Activated T-helper 1 cell treated with anti-CD3 and anti-CD28 coated beads, Interleukin-12 subunit alpha, Interleukin-12 subunit beta, Interleukin-2, Interleukin-4 antibody, amounts not matched to agents 30 ng/mL and 10 ng/mL and 1 ng/mL, durations not matched to agents 14 hours and 24 hours and 36 hours (primary cell): ENCODE measurements around the gene CHRNB1. TPM values are rescaled to one million over a fixed set of nuclear protein-coding genes. Genes with fewer than 3 reads are reported as not detected.

Experiments used
- DNase-seq: peaks from one replicate; pipeline ENCODE4 v3.0.0; 2021; ENCODE audit warnings: low spot score
- H3K27ac Mint-ChIP-seq: one replicate; pipeline ENCODE4 v1.8.0; 2021; ENCODE audit warnings: mild to moderate bottlenecking, mixed read lengths
- H3K27me3 Mint-ChIP-seq: one replicate; pipeline ENCODE4 v1.8.0; 2022; ENCODE audit warnings: mild to moderate bottlenecking, moderate library complexity, mixed read lengths; ENCODE audit not compliant: insufficient read depth
- H3K36me3 Mint-ChIP-seq: one replicate; pipeline ENCODE4 v1.8.0; 2021; ENCODE audit warnings: low read depth, mixed read lengths
- H3K4me1 Mint-ChIP-seq: one replicate; pipeline ENCODE4 v1.8.0; 2021; ENCODE audit warnings: low read depth, mixed read lengths
- H3K4me3 Mint-ChIP-seq: one replicate; pipeline ENCODE4 v1.8.0; 2021; ENCODE audit warnings: mild to moderate bottlenecking, moderate library complexity, mixed read lengths
- H3K9me3 Mint-ChIP-seq: one replicate; pipeline ENCODE4 v1.8.0; 2021; ENCODE audit warnings: mixed read lengths
- intact Hi-C: fragments of 100-400 bp; cut with micrococcal nuclease; formaldehyde crosslinking; loops from one replicate; pipeline ENCODE4 v1.15.1; 2024
- total RNA-seq: library from RNA; stranded (reverse); gene quantifications from 2 replicates; pipeline ENCODE4 v1.2.3, GENCODE V29; 2022

CHRNB1 gene
- total RNA-seq, 1 donor from 2014 or later, result 6.6 TPM

DNA sequence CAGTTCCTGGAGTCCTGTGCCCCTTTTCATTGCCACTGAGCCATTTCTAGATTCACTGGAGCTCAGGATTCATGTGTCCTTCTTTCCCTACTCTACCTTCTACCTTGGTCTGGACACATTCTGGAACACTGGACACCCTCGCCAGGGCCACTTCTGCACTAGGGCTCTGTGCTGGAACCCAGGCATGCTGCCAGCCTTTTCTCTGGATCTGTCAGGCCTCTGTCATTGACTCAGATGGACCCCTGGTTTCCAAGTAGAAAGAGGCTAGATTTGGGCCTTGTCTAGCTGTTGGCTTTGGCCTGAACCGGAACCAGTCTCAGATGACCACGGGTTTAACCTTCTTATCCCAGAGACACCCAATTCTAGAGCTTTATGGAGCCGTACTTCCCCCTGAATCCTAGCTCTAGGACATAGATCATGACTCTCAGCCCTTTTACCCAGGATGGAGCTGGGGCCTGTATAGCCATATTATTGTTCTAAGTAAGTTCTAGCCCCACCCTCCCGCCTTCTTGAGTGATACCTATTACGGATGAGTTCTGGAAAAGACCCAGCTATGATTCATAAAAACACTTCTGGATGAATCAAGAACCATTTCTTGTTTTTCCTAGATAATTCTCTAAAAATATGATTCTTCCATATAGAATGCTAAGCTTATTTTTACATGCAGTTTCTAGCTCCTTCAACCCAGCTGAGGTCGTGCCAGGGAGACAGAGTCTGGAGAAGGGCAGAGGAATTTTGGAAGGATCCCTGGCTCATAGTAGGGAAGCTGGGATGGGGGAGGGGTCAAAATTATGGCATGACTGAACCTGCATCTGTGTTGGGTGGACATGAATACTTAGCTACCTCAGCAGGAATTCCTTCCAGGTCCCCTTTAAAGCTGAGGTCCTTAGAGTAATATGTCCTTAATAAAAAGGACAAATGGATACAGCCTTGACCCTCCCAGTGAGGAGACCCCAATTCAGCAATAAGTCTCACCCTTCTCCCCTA is 1.1 kb upstream of the CHRNB1 start:
- Mint-ChIP-seq H3K27ac (no peak overlapping the region), H3K9me3 (no peaks in the 10 kb centered on the region), H3K36me3 (peaks cover 31% of the 10 kb centered on the region), H3K4me3 (no peak overlapping the region), H3K27me3 (peaks cover 21% of the 10 kb centered on the region), H3K4me1 (peaks cover 26% of the 10 kb centered on the region)
- intact Hi-C loops, result no loop called here
- no peak for DNase-seq

GRCh38 chr17:7445619-7445968 is 733 bp downstream of the CHRNB1 start:
- peaks cover 19% of the 10 kb centered on the region for H3K27me3 Mint-ChIP-seq
- H3K4me3 Mint-ChIP-seq, result peak overlapping the region; percentile 79
- peaks cover 33% of the 10 kb centered on the region for H3K36me3 Mint-ChIP-seq
- no peaks in the 10 kb centered on the region for H3K9me3 Mint-ChIP-seq
- peak; percentile 24 for DNase-seq
- intact Hi-C loops, result loop anchor here (1.0 kb wide), 1 partner anchor 10 kb away; no protein-coding TSS in a partner anchor
- peak overlapping the region; percentile 34 for H3K27ac Mint-ChIP-seq
- H3K4me1 Mint-ChIP-seq, result peaks cover 15% of the 10 kb centered on the region

DNA sequence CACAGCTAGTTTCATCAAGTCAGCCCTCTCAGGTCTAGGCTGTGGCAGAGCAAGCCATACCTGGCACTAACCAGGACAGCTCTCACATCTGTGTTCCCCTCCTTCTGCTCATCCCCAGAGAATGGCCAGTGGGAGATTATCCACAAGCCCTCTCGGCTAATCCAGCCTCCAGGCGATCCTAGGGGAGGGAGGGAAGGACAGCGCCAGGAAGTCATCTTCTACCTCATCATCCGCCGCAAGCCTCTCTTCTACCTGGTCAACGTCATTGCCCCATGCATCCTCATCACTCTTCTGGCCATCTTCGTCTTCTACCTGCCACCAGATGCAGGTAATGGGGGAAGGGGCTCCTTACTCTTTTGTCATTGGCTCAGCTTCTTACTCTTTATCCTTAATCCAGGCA is 3.6 kb downstream of the CHRNB1 start:
- no peak overlapping the region for H3K4me3 Mint-ChIP-seq
- intact Hi-C loops, result no loop called here

GRCh38 chr17:7459961-7460545 is 15.2 kb downstream of the CHRNB1 start:
- H3K36me3 Mint-ChIP-seq, result peaks cover 16% of the 10 kb centered on the region
- no peak overlapping the region for H3K27ac Mint-ChIP-seq
- H3K9me3 Mint-ChIP-seq, result no peaks in the 10 kb centered on the region
- intact Hi-C loops, result loop anchor here (5.0 kb wide), 2 partner anchors 153 to 423 kb away; partner anchors contain the start of genes EIF5A and SLC16A13
- H3K4me1 Mint-ChIP-seq, result peaks cover 17% of the 10 kb centered on the region
- H3K27me3 Mint-ChIP-seq, result no peaks in the 10 kb centered on the region
- no peak overlapping the region for H3K4me3 Mint-ChIP-seq
- no peak for DNase-seq

More for the DNA sequence above, 3.6 kb downstream of the CHRNB1 start:
- Mint-ChIP-seq H3K9me3 (no peaks in the 10 kb centered on the region), H3K27ac (no peak overlapping the region), H3K4me1 (peaks cover 16% of the 10 kb centered on the region), H3K36me3 (peaks cover 29% of the 10 kb centered on the region), H3K27me3 (peaks cover 17% of the 10 kb centered on the region)
- no peak for DNase-seq

- H3K27ac Mint-ChIP-seq, result no peak overlapping the region
- H3K27me3 Mint-ChIP-seq, result no peaks in the 10 kb centered on the region
- H3K4me3 Mint-ChIP-seq, result no peak overlapping the region
- peaks cover 16% of the 10 kb centered on the region for H3K36me3 Mint-ChIP-seq
- no peaks in the 10 kb centered on the region for H3K9me3 Mint-ChIP-seq
- no peak for DNase-seq
- intact Hi-C loops, result no loop called here
- peaks cover 15% of the 10 kb centered on the region for H3K4me1 Mint-ChIP-seq
Observed at GRCh38 chr17:7460850-7461660, 16.2 kb downstream of the CHRNB1 start.

DNA sequence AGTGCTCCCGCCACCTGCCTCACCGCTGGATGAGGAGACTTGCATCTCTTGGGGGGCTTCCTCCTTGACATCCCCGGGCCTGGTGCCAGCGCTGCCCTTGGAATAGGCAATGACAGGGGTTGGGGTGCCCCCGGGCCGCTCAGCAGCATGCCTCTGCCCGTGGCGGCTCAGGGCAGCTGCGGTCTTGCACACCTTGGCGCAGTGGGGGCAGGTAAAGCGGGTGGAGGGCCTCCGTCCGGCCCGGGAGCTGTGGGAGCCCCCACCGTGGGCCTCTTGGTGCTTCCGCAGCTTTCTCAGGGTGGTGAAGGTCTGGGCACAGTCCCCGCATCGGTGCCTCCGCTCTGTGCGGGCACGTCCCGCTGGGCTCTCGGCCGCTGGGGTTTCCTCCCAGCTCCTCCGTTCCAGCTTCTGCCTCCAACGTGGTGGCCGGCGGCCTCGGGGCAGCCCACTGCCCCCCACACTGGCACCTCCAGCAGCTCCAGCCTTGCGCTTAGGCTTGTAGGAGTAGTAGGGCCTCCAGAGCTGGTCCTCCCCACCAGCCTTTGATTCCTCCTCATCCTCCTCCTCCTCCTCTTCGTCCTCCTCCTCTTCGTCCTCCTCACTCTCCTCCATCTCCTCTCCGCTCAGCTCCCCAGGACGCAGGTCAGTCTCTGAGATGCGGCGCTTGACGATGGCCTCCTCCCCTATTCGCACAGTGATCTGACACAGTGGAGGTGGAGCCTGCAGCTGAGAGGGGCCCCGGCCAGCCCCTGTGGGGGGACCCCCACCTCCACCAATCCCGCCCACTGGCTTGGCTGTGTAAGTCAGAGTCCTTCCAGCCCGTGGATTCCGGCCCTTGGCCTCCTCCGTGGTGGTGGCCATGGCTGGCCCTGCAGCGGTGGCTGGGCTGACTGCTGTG is 17.9 kb downstream of the CHRNB1 start:
- intact Hi-C loops, result no loop called here
- Mint-ChIP-seq H3K4me1 (peaks cover 7% of the 10 kb centered on the region), H3K4me3 (no peak overlapping the region), H3K9me3 (no peaks in the 10 kb centered on the region), H3K36me3 (peaks cover 17% of the 10 kb centered on the region), H3K27me3 (no peaks in the 10 kb centered on the region), H3K27ac (no peak overlapping the region)
- no peak for DNase-seq

GRCh38 chr17:7463372-7463846 is 18.5 kb downstream of the CHRNB1 start:
- H3K4me3 Mint-ChIP-seq, result no peak overlapping the region
- no peaks in the 10 kb centered on the region for H3K27me3 Mint-ChIP-seq
- H3K36me3 Mint-ChIP-seq, result peaks cover 17% of the 10 kb centered on the region
- DNase-seq, result no peak
- intact Hi-C loops, result no loop called here
- H3K4me1 Mint-ChIP-seq, result peaks cover 6% of the 10 kb centered on the region
- H3K27ac Mint-ChIP-seq, result no peak overlapping the region
- H3K9me3 Mint-ChIP-seq, result no peaks in the 10 kb centered on the region

DNA sequence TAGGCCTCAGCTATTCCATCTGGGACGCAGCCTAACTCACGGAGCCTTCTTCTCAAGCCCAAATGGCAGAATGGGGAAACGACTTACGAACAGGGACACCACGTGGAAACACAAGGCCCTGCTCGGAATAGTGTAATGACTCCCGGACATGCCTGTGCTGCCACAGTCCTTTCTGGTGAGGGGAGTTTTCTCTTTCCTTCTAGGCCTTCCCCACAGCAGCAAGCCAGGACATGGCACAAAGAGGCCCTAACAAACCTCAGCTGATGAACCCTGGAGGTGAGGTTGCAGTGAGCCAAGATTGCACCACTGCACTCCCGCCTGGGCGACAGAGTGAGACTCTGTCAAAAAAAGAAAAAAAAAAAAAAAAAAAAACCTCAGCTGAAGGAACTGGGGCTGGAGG is 19.2 kb downstream of the CHRNB1 start:
- intact Hi-C loops, result no loop called here
- DNase-seq, result no peak
- no peaks in the 10 kb centered on the region for H3K27me3 Mint-ChIP-seq
- H3K9me3 Mint-ChIP-seq, result no peaks in the 10 kb centered on the region
- H3K4me1 Mint-ChIP-seq, result peaks cover 6% of the 10 kb centered on the region
- H3K27ac Mint-ChIP-seq, result no peak overlapping the region
- H3K4me3 Mint-ChIP-seq, result no peak overlapping the region
- H3K36me3 Mint-ChIP-seq, result peaks cover 15% of the 10 kb centered on the region

DNA sequence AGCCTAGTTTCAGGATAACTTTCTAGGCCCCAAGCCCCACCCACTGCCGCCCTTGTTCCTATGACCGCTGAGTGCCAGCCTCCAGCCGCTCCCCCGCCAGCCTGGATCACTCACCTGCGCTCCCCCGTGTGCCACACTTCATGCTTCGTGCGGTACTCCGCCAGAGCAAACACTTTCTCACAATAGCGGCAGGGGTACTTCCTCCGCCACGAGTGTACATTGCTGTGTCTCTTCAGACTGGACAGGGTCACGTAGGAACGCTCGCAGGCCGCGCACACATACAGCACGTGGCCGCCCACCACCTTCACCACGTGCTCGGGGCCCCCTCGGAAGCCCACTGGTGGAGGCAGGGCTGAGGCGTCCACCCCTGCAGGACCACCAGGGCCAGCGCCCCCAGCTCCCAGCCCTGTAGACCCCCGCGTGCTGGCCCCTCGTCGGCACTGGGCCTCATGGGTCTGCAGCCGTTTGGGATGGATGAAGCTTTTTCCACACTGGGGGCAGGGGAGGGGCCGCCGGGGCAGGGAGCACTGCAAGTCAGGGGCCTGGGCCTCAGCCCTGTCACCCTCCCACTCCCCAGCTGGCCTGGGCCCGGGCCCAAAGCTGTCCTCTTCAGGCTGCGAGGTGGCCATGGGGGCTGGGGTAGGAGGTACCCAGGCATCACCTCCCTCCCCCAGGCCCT is 20.9 kb downstream of the CHRNB1 start:
- intact Hi-C loops, result no loop called here
- H3K4me3 Mint-ChIP-seq, result no peak overlapping the region
- H3K27me3 Mint-ChIP-seq, result no peaks in the 10 kb centered on the region
- peaks cover 6% of the 10 kb centered on the region for H3K4me1 Mint-ChIP-seq
- DNase-seq, result no peak
- H3K9me3 Mint-ChIP-seq, result no peaks in the 10 kb centered on the region
- peaks cover 8% of the 10 kb centered on the region for H3K36me3 Mint-ChIP-seq
- no peak overlapping the region for H3K27ac Mint-ChIP-seq

DNA sequence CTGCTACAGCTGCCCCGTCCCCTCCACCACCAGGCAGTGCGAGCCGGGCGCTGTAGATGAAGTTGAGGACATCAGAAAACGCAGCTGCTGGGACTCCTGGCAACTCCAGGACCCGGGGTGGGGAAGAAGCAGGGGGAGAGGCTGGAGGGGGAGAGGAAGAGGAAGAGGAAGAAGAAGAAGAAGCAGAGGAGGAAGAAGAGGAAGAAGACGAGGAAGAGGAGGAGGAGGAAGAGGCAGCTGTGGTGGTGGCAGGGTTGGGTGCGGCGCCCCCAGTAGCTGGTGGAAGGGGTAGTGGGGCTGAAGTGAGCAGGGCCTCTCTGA is 21.4 kb downstream of the CHRNB1 start:
- peaks cover 7% of the 10 kb centered on the region for H3K4me1 Mint-ChIP-seq

DNA sequence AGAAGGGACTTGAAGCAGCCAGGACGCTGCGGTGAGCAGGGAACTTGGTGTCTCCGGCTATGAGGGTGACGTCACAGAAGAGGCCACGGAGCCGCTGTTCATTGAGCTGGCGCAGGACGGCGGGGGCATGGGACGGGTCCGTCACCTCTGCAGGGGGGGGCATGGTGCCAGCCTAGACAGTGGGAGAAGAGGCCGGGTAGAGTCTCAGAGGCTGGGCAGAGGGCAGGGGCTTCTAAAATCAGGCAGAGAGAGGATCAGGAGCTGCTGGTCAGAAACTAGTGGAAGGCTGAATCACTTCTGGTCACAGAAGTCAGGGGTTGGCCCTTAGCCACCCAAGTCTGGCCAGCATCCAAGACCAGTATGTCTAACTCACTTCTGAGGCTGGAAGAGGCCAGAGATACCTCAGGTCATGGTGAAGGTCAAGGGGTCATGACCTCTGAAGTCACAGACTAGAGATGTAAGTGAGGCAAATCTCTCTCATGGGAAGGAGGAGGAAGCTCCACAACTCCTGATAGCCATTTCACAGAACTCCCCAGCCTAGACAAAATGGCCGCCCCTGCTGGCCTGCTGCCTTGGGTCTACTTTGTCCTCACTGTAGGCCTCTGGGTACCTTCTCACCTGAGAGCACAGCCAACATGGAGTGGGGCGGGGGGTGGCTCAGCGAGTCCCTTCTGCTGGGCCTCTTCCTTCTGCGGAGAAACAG is 21.9 kb downstream of the CHRNB1 start:
- H3K4me1 Mint-ChIP-seq, result peaks cover 12% of the 10 kb centered on the region
- peak overlapping the region; percentile 52 for H3K27ac Mint-ChIP-seq
- H3K27me3 Mint-ChIP-seq, result no peaks in the 10 kb centered on the region
- no peaks in the 10 kb centered on the region for H3K9me3 Mint-ChIP-seq
- intact Hi-C loops, result no loop called here
- H3K4me3 Mint-ChIP-seq, result no peak overlapping the region
- DNase-seq, result no peak
- H3K36me3 Mint-ChIP-seq, result peaks cover 4% of the 10 kb centered on the region

More for the DNA sequence above, 21.4 kb downstream of the CHRNB1 start:
- DNase-seq, result no peak
- Mint-ChIP-seq H3K4me3 (no peak overlapping the region), H3K9me3 (no peaks in the 10 kb centered on the region), H3K27ac (peak overlapping the region; percentile 52), H3K27me3 (no peaks in the 10 kb centered on the region), H3K36me3 (peaks cover 4% of the 10 kb centered on the region)
- intact Hi-C loops, result no loop called here
